ENCODE results near the gene PLEKHO1.
"Not testable (repeated sequence)": the region's sequence is repeated elsewhere in the genome, so short reads cannot be mapped to it uniquely, and the experiment has no call there.

PLEKHO1 gene

DNA sequence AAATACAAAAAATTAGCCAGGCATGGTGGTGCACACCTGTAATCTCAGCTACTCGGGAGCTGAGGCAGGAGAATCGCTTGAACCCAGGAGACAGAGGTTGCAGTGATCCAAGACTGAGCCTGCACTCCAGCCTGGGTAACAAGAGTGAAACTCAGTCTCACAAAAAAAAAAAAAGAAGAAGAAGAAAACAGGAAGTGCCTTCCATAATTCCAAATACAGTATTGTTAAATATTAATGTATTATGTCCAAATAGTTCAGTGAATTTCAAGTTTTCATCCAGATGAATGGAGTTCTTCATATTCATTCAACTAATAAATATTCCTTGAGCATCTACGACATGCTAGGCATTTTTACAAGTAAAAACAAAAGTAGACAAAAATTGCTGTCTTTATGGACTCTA, 33.3 kb downstream of the PLEKHO1 start:
- no peak overlapping the region for H3K4me3 ChIP-seq (ENCODE audit: low read depth, low read length)
- TF ChIP-seq, protein P1, sequence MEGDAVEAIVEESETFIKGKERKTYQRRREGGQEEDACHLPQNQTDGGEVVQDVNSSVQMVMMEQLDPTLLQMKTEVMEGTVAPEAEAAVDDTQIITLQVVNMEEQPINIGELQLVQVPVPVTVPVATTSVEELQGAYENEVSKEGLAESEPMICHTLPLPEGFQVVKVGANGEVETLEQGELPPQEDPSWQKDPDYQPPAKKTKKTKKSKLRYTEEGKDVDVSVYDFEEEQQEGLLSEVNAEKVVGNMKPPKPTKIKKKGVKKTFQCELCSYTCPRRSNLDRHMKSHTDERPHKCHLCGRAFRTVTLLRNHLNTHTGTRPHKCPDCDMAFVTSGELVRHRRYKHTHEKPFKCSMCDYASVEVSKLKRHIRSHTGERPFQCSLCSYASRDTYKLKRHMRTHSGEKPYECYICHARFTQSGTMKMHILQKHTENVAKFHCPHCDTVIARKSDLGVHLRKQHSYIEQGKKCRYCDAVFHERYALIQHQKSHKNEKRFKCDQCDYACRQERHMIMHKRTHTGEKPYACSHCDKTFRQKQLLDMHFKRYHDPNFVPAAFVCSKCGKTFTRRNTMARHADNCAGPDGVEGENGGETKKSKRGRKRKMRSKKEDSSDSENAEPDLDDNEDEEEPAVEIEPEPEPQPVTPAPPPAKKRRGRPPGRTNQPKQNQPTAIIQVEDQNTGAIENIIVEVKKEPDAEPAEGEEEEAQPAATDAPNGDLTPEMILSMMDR (IDR thresholded peaks at IDR 0.05; ENCODE audit: insufficient read depth, low read length, missing control alignments): no peak
- DNase-seq (ENCODE audit: low read depth, low spot score): no peak
- CTCF ChIA-PET: interaction anchor here (0.6 to 1.7 kb wide), 6 partner anchors 14 to 221 kb away, joined by 3 to 9 read pairs (median 5); no protein-coding TSS in a partner anchor
- POLR2A ChIA-PET: no interaction called here

DNA sequence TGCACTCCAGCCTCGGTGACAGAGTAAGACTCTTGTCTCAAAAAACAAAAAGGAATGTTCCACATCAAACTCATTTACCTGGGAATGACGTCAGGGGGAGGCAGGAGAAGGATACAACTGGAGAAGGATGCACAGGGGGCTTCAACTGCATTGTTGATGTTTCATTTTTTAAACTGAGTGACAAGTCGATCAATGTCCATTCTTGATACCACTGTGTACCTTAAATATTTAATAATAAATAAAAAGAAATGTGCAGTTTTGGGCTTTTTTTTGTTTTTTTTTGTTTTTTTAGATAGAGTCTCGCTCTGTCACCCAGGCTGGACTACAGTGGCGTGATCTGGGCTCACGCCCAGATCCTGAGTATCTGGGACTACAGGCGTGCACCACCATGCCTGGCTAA, 35.8 kb downstream of the PLEKHO1 start:
- ChIA-PET CTCF (interaction anchor here (3.0 to 5.7 kb wide), 4 partner anchors 17 to 223 kb away, joined by 22 to 135 read pairs (median 34); no protein-coding TSS in a partner anchor), POLR2A (no interaction called here)
- no peak for DNase-seq (ENCODE audit: low read depth, low spot score)
- H3K4me3 ChIP-seq (ENCODE audit: low read depth, low read length): no peak overlapping the region
- TF ChIP-seq, protein P1 (IDR thresholded peaks at IDR 0.05; ENCODE audit: insufficient read depth, low read length, missing control alignments): no peak

DNA sequence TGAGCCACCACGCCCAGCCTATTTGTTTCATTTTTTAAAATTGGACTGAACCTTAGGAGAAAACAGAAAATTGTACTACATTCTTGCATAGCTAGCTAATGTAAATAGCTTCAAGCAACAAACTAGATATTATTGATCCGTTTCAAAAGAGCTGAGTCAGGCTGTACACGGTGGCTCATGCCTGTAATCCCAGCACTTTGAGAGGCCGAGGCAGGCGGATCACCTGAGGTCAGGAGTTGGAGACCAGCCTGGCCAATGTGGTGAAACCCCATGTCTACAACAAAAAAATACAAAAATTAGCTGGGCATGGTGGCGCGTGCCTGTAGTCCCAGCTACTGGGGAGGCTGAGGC, 36.7 kb downstream of the PLEKHO1 start:
- DNase-seq (ENCODE audit: low read depth, low spot score); H3K4me3 ChIP-seq (ENCODE audit: low read depth, low read length): not testable (repeated sequence)
- ChIA-PET CTCF (interaction anchor here (1.0 to 5.7 kb wide), 33 partner anchors 9 to 298 kb away, joined by 3 to 135 read pairs (median 7); partner anchors contain the start of gene VPS45), POLR2A (interaction anchor here (1.2 kb wide), 1 partner anchor 299 kb away, joined by 8 read pairs; a partner anchor contains a TSS)

DNA sequence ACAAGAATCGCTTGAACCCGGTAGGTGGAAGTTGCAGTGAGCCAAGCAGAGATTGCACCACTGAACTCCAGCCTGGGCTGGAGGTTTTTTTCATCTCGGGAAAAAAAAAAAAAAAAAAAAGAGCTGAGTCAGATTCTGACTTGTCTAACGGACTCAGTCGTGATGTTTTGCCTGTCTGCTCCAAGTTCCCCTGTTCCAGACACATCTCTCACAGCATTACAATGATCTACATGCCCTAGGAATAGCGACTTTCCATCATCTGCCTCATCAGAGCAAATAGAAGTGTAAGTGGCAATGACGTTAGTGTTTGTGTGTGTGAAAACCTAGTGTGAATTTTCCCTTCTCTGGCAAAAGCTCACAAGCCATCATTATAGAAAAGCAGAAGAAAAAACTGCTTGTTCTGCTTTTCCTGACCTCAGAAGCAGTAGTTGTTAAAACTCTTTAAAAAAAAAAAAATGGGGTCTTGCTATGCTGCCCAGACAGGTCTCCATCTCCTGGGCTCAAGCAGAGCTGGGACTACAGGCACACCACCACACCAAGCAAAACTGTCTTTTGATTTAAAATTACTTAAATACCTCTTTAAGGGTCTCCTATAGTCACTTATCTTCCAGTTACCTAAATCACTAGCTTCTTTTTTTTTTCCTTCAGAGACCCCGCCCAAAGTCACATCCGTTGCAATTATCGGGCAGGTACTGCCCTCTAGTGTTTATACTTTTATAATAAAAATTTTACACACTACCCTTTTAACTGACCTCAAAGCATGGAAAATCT, 37.3 kb downstream of the PLEKHO1 start:
- CTCF ChIA-PET: interaction anchor here (0.6 to 5.7 kb wide), 47 partner anchors 8 to 299 kb away, joined by 3 to 135 read pairs (median 5); partner anchors contain the start of gene VPS45
- TF ChIP-seq, protein P1 (IDR thresholded peaks at IDR 0.05; ENCODE audit: insufficient read depth, low read length, missing control alignments): no peak
- H3K4me3 ChIP-seq (ENCODE audit: low read depth, low read length): no peak overlapping the region
- POLR2A ChIA-PET: interaction anchor here (0.6 to 1.2 kb wide), 3 partner anchors 35 to 300 kb away, joined by 3 to 8 read pairs (median 3); a partner anchor contains a TSS
- DNase-seq (ENCODE audit: low read depth, low spot score): no peak

DNA sequence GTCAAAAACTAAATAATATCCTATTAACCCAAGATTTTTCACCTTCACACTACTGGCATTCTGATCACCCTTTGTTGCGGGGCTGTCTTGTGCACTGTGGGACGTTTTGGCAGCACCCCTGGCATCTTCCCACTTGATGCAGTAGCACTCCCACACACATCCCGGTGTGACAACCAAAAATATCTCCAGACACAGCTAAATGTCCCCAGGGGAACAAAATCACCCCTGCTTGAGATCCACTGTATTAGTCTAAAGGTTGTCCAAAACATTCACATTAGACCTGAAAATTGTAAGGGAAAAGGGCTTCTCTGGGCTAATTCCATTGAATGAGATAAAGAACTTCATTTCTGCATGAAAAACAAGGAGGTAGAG, 37.8 kb downstream of the PLEKHO1 start:
- ChIA-PET POLR2A (interaction anchor here (0.6 to 1.0 kb wide), 2 partner anchors 35 to 300 kb away, joined by 3 read pairs; a partner anchor contains a TSS), CTCF (interaction anchor here (0.7 to 5.7 kb wide), 44 partner anchors 8 to 299 kb away, joined by 3 to 135 read pairs (median 5); partner anchors contain the start of gene VPS45)
- TF ChIP-seq, protein P1 (IDR thresholded peaks at IDR 0.05; ENCODE audit: insufficient read depth, low read length, missing control alignments): no peak
- H3K4me3 ChIP-seq (ENCODE audit: low read depth, low read length): no peak overlapping the region
- no peak for DNase-seq (ENCODE audit: low read depth, low spot score)

DNA sequence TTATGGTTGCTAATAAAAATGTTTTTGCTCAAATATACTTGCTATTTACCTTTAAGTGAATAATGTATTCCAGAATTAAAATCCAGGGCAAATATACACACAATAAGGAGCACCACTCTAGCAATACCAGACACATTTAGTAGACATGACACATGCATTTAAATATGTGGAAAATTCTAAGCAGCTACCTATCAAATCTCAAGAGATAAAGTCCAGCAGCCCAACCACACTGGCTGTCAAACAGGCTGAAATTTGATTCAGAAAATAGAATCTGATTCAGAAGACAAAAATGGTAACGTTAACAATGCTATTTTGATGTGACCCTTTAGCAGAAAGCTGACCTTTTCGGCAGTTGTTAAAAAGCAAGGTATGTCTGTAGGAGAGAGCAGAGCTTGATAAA, 42.3 kb downstream of the PLEKHO1 start:
- CTCF ChIA-PET: interaction anchor here (0.6 to 2.5 kb wide), 4 partner anchors 21 to 230 kb away, joined by 3 to 11 read pairs (median 3); no protein-coding TSS in a partner anchor

More for the DNA sequence above, 42.3 kb downstream of the PLEKHO1 start:
- POLR2A ChIA-PET: interaction anchor here (0.6 to 1.2 kb wide), 3 partner anchors 21 to 305 kb away, joined by 3 to 7 read pairs (median 3); a partner anchor contains a TSS
- DNase-seq (ENCODE audit: low read depth, low spot score): no peak
- TF ChIP-seq, protein P1 (IDR thresholded peaks at IDR 0.05; ENCODE audit: insufficient read depth, low read length, missing control alignments): no peak
- no peak overlapping the region for H3K4me3 ChIP-seq (ENCODE audit: low read depth, low read length)
